Stomach (tissue), 4 donors: ENCODE results near the gene MISP.

Source experiments
- CTCF ChIP-seq, 7 experiments: fragments of 450-650 bp in 4 of 7; fragments of 200-600 bp in 3 of 7; sonication (generic) in 3 of 7; IDR thresholded peaks; one replicate each; pipeline ENCODE4 v1.5.1; 2016 to 2019; ENCODE audit warnings: antibody characterized with exemption in 7 of 7, control low read depth in 2 of 7, mild to moderate bottlenecking in 1 of 7
- EP300 ChIP-seq: sonication (generic); formaldehyde crosslinking; IDR thresholded peaks from one replicate; pipeline ENCODE4 v1.6.1; 2017; ENCODE audit warnings: antibody characterized with exemption
- POLR2A ChIP-seq, 4 donors: fragments of 450-650 bp; IDR thresholded peaks; one replicate each; pipeline ENCODE4 v1.6.1; 2016; ENCODE audit warnings: antibody characterized with exemption in 4 of 4, control low read depth in 2 of 4, mild to moderate bottlenecking in 1 of 4, moderate library complexity in 1 of 4
- POLR2AphosphoS5 ChIP-seq, 3 donors: sonication (generic); formaldehyde crosslinking; IDR thresholded peaks; one replicate each; pipeline ENCODE4 v1.6.1; 2016; ENCODE audit warnings: antibody characterized with exemption in 3 of 3

- TF ChIP-seq CTCF (IDR thresholded peaks at IDR 0.05): no peak
- TF ChIP-seq POLR2AphosphoS5 (IDR thresholded peaks at IDR 0.05): peak in 1 of 3 donors; percentile 35
- TF ChIP-seq POLR2A (IDR thresholded peaks at IDR 0.05): no peak
- TF ChIP-seq EP300: no peak
These were observed 28.2 kb downstream of the MISP start for GRCh38 chr19:778910-779653.
